Neural cell (in vitro differentiated cells): Measurements from ENCODE around the gene VIT. TPM values are rescaled to one million over a fixed set of nuclear protein-coding genes. Genes with fewer than 3 reads are reported as not detected.

ENCODE experiments used
- H2AFZ ChIP-seq: fragments of 200-600, 300-800 bp; sonication (generic), shearing (Covaris generic); 2 replicates; pipeline ENCODE4 v1.6.0; 2014; ENCODE audit warnings: low read depth, mild to moderate bottlenecking, antibody characterized with exemption, low read length, moderate library complexity
- H3F3A ChIP-seq: fragments of 200-600 bp; shearing (Covaris generic); 2 replicates; pipeline ENCODE4 v1.6.1; 2016; ENCODE audit warnings: mild to moderate bottlenecking, moderate library complexity, mixed read lengths, antibody characterized with exemption, low read length; ENCODE audit not compliant: insufficient read depth, poor library complexity, severe bottlenecking
- H3K27ac ChIP-seq: fragments of 200-600, 300-800 bp; sonication (generic), shearing (Covaris generic); 2 replicates; pipeline ENCODE4 v1.5.1; 2014; ENCODE audit warnings: mild to moderate bottlenecking, low read length, moderate library complexity
- H3K27me3 ChIP-seq: fragments of 300-800, 200-600 bp; sonication (generic), shearing (Covaris generic); 2 replicates; pipeline ENCODE4 v1.6.0; 2014; ENCODE audit warnings: mild to moderate bottlenecking, low read depth, low read length, moderate library complexity; ENCODE audit not compliant: insufficient read depth
- H3K36me3 ChIP-seq: fragments of 300-800, 200-600 bp; sonication (generic), shearing (Covaris generic); 2 replicates; pipeline ENCODE4 v1.5.1; 2014; ENCODE audit warnings: mild to moderate bottlenecking, antibody characterized with exemption, low read length, moderate library complexity; ENCODE audit not compliant: insufficient read depth
- H3K4me2 ChIP-seq: fragments of 300-800, 200-600 bp; sonication (generic), shearing (Covaris generic); 2 replicates; pipeline ENCODE4 v1.6.0; 2014; ENCODE audit warnings: mild to moderate bottlenecking, low read length
- H3K4me3 ChIP-seq: fragments of 300-800, 200-600 bp; sonication (generic), shearing (Covaris generic); 2 replicates; pipeline ENCODE4 v1.5.1; 2014; ENCODE audit warnings: mild to moderate bottlenecking, low read length, moderate library complexity
- H3K79me2 ChIP-seq: fragments of 200-600 bp; shearing (Covaris generic); replicated peaks from 2 replicates; pipeline ENCODE4 v1.6.0; 2014; ENCODE audit warnings: mild to moderate bottlenecking, low read length, moderate library complexity; ENCODE audit not compliant: insufficient read depth
- H3K9ac ChIP-seq: fragments of 300-800, 200-600 bp; sonication (generic), shearing (Covaris generic); 2 replicates; pipeline ENCODE4 v1.6.1; 2016; ENCODE audit warnings: mild to moderate bottlenecking, low read length, mixed read lengths
- H3K9me2 ChIP-seq: fragments of 200-600 bp; shearing (Covaris generic); 2 replicates; pipeline ENCODE4 v1.6.1; 2016; ENCODE audit warnings: mild to moderate bottlenecking, low read length, mixed read lengths; ENCODE audit not compliant: insufficient read depth
- H3K9me3 ChIP-seq: fragments of 200-600, 300-800 bp; sonication (generic), shearing (Covaris generic); 2 replicates; pipeline ENCODE4 v1.6.1; 2016; ENCODE audit warnings: mild to moderate bottlenecking, mixed run types, low read length, moderate library complexity, mixed read lengths
- H4K20me1 ChIP-seq: fragments of 200-600 bp; shearing (Covaris generic); 2 replicates; pipeline ENCODE4 v1.6.1; 2016; ENCODE audit warnings: mild to moderate bottlenecking, mixed run types; ENCODE audit not compliant: insufficient read depth
- CTCF ChIP-seq: fragments of 450-650 bp; IDR thresholded peaks from 2 replicates; pipeline ENCODE4 v1.5.1; 2014; ENCODE audit warnings: antibody characterized with exemption, mild to moderate bottlenecking, moderate library complexity; ENCODE audit not compliant: poor library complexity, severe bottlenecking
- EP300 ChIP-seq: fragments of 450-650 bp; conservative IDR thresholded peaks from 2 replicates; pipeline ENCODE4 v1.6.1; 2014; ENCODE audit warnings: antibody characterized with exemption, mild to moderate bottlenecking, moderate library complexity; ENCODE audit not compliant: poor library complexity, severe bottlenecking
- EZH2 ChIP-seq: fragments of 200-600, 300-800 bp; shearing (Covaris generic), sonication (generic); IDR thresholded peaks from 2 replicates; pipeline ENCODE4 v1.6.1; 2014; ENCODE audit warnings: antibody characterized with exemption, low read length, borderline replicate concordance, mild to moderate bottlenecking; ENCODE audit not compliant: insufficient read depth, poor library complexity, severe bottlenecking
- MXI1 ChIP-seq: fragments of 450-650 bp; conservative IDR thresholded peaks from 2 replicates; pipeline ENCODE4 v1.6.1; 2014; ENCODE audit warnings: antibody characterized with exemption, mild to moderate bottlenecking; ENCODE audit not compliant: poor library complexity, severe bottlenecking
- POLR2AphosphoS5 ChIP-seq: IDR thresholded peaks from 2 replicates; pipeline ENCODE4 v1.6.1; 2012
- RAD21 ChIP-seq: fragments of 450-650 bp; conservative IDR thresholded peaks from 2 replicates; pipeline ENCODE4 v1.6.1; 2014; ENCODE audit warnings: antibody characterized with exemption, mild to moderate bottlenecking, moderate library complexity
- REST ChIP-seq: IDR thresholded peaks from 2 replicates; pipeline ENCODE4 v1.6.1; 2012; ENCODE audit warnings: borderline replicate concordance
- SMC3 ChIP-seq: fragments of 450-650 bp; conservative IDR thresholded peaks from 2 replicates; pipeline ENCODE4 v1.6.1; 2014; ENCODE audit warnings: antibody characterized with exemption, mild to moderate bottlenecking, moderate library complexity; ENCODE audit not compliant: poor library complexity
- TAF1 ChIP-seq: IDR thresholded peaks from 2 replicates; pipeline ENCODE4 v1.6.1; 2012; ENCODE audit warnings: low read depth
- polyA plus RNA-seq: library from polyadenylated mRNA; depleted of rRNA; stranded (reverse); fragments of >200 nt; gene quantifications from 2 replicates; pipeline ENCODE4 v1.2.3, GENCODE V29; 2014

VIT gene
- polyA plus RNA-seq, 1 donor from 2014 or later: not detected

- Histone ChIP-seq H3K9me3 (no peaks in the 10 kb centered on the region), H3K79me2 (no peaks in the 10 kb centered on the region), H3F3A (no peaks in the 10 kb centered on the region), H3K4me3 (no peak overlapping the region), H3K27ac (no peak overlapping the region), H4K20me1 (no peaks in the 10 kb centered on the region), H3K4me2 (no peak overlapping the region), H3K9ac (no peak overlapping the region), H3K36me3 (no peaks in the 10 kb centered on the region), H3K27me3 (no peaks in the 10 kb centered on the region), H3K9me2 (no peaks in the 10 kb centered on the region), H2AFZ (no peak overlapping the region)
- TF ChIP-seq EP300: no peak
- TF ChIP-seq POLR2AphosphoS5: no peak
- no peak for TF ChIP-seq EZH2
- no peak for TF ChIP-seq REST
- no peak for TF ChIP-seq SMC3
These were observed 43.6 kb downstream of the VIT start for GRCh38 chr2:36740061-36740460.

GRCh38 chr2:36741188-36741837 lies 44.8 kb downstream of the VIT start:
- no peak overlapping the region for H2AFZ ChIP-seq
- H3K4me3 ChIP-seq: no peak overlapping the region
- H3K4me2 ChIP-seq: no peak overlapping the region
- H3K27me3 ChIP-seq: no peaks in the 10 kb centered on the region
- no peak overlapping the region for H3K9ac ChIP-seq
- no peaks in the 10 kb centered on the region for H3K9me2 ChIP-seq
- no peaks in the 10 kb centered on the region for H3K9me3 ChIP-seq
- no peak overlapping the region for H3K27ac ChIP-seq
- H4K20me1 ChIP-seq: no peaks in the 10 kb centered on the region
- TF ChIP-seq RAD21: no peak
- TF ChIP-seq EZH2: no peak
- no peaks in the 10 kb centered on the region for H3F3A ChIP-seq
- no peaks in the 10 kb centered on the region for H3K79me2 ChIP-seq
- H3K36me3 ChIP-seq: no peaks in the 10 kb centered on the region

GRCh38 chr2:36743954-36744353 lies 47.4 kb downstream of the VIT start:
- H2AFZ ChIP-seq: no peak overlapping the region
- no peak overlapping the region for H3K4me2 ChIP-seq
- H3F3A ChIP-seq: no peaks in the 10 kb centered on the region
- H3K4me3 ChIP-seq: no peak overlapping the region
- H3K9me2 ChIP-seq: no peaks in the 10 kb centered on the region
- TF ChIP-seq SMC3 (no peak), POLR2AphosphoS5 (no peak), CTCF (no peak), EP300 (no peak), TAF1 (no peak), REST (no peak), RAD21 (no peak), MXI1 (no peak), EZH2 (no peak)
- no peaks in the 10 kb centered on the region for H3K27me3 ChIP-seq
- no peaks in the 10 kb centered on the region for H4K20me1 ChIP-seq
- no peak overlapping the region for H3K27ac ChIP-seq
- no peaks in the 10 kb centered on the region for H3K79me2 ChIP-seq
- no peak overlapping the region for H3K9ac ChIP-seq
- H3K9me3 ChIP-seq: no peaks in the 10 kb centered on the region
- H3K36me3 ChIP-seq: no peaks in the 10 kb centered on the region
